GM21717 (cell line): Measurements from ENCODE around the gene ZBTB14.

Experiments
- ATAC-seq: cut with Tn5 transposase; IDR thresholded peaks from one replicate; pipeline ENCODE4 v1.9.1; 2021; ENCODE audit warnings: mild to moderate bottlenecking, moderate library complexity; ENCODE audit not compliant: unreplicated experiment

Gene ZBTB14

GRCh38 chr18:5295231-5295920 is at the start of gene ZBTB14:
ZBTB14 (minus strand) TSS chr18:5295726; CDS start chr18:5293246, 2,480 bp downstream.
- peak; percentile 29 for ATAC-seq

- ATAC-seq, result no peak
Observed at GRCh38 chr18:5339202-5339834, 43.8 kb upstream of the ZBTB14 start.

- ATAC-seq, result no peak
Observed at GRCh38 chr18:5334456-5335075, 39.0 kb upstream of the ZBTB14 start.

- ATAC-seq, result no peak
Observed at GRCh38 chr18:5318061-5318700, 22.7 kb upstream of the ZBTB14 start.

- ATAC-seq, result no peak
Observed at GRCh38 chr18:5317186-5317585, 21.7 kb upstream of the ZBTB14 start.

- ATAC-seq, result no peak
Observed at GRCh38 chr18:5315838-5316237, 20.3 kb upstream of the ZBTB14 start.

GRCh38 chr18:5311301-5311989 is 15.9 kb upstream of the ZBTB14 start:
- no peak for ATAC-seq

- ATAC-seq, result peak; percentile 99
Observed at GRCh38 chr18:5309888-5310470, 14.5 kb upstream of the ZBTB14 start.

GRCh38 chr18:5305835-5306234 is 10.3 kb upstream of the ZBTB14 start:
- no peak for ATAC-seq

- no peak for ATAC-seq
Observed at GRCh38 chr18:5304232-5304631, 8.7 kb upstream of the ZBTB14 start.

- ATAC-seq, result no peak
Observed at GRCh38 chr18:5303636-5304035, 8.1 kb upstream of the ZBTB14 start.

- no peak for ATAC-seq
Observed at GRCh38 chr18:5302606-5303005, 7.1 kb upstream of the ZBTB14 start.

- no peak for ATAC-seq
Observed at GRCh38 chr18:5300476-5301010, 5.0 kb upstream of the ZBTB14 start.

- ATAC-seq, result no peak
Observed at GRCh38 chr18:5298156-5298852, 2.8 kb upstream of the ZBTB14 start.

GRCh38 chr18:5297597-5297996 is 2.1 kb upstream of the ZBTB14 start:
- no peak for ATAC-seq

- ATAC-seq, result peak; percentile 14
Observed at GRCh38 chr18:5296706-5297320, 1.3 kb upstream of the ZBTB14 start.

GRCh38 chr18:5295981-5296705 is 617 bp upstream of the ZBTB14 start:
- peak; percentile 66 for ATAC-seq

GRCh38 chr18:5294457-5295230 is 882 bp downstream of the ZBTB14 start:
- peak; percentile 26 for ATAC-seq
